Skin of body (tissue), 2 donors: ENCODE measurements around the gene ASIC5. TPM values are rescaled to one million over a fixed set of nuclear protein-coding genes. Genes with fewer than 3 reads are reported as not detected.
"Not testable (repeated sequence)": the region's sequence is repeated elsewhere in the genome, so short reads cannot be mapped to it uniquely, and the experiment has no call there.

ENCODE experiments used
- DNase-seq: peaks from one replicate; lab custom pipeline; 2025; lab: John Stamatoyannopoulos, UW
- total RNA-seq: library from RNA; depleted of rRNA; stranded (reverse); fragments of >200 nt; gene quantifications from one replicate; pipeline ENCODE4 v1.2.3, GENCODE V29; 2014

ASIC5 gene
- total RNA-seq, 1 donor from 2014 or later: not detected

- DNase-seq: no peak
These were observed 63.7 kb downstream of the ASIC5 start for GRCh38 chr4:155802190-155802959.

- DNase-seq: no peak
These were observed 65.3 kb downstream of the ASIC5 start for GRCh38 chr4:155800685-155801343.

- no peak for DNase-seq
These were observed 66.3 kb downstream of the ASIC5 start for GRCh38 chr4:155799794-155800123.

GRCh38 chr4:155799116-155799793 lies 66.8 kb downstream of the ASIC5 start:
- no peak for DNase-seq

GRCh38 chr4:155797581-155797980 lies 68.5 kb downstream of the ASIC5 start:
- not testable (repeated sequence) for DNase-seq

- DNase-seq: no peak
These were observed 70.1 kb downstream of the ASIC5 start for GRCh38 chr4:155795991-155796390.

GRCh38 chr4:155794589-155795236 lies 71.4 kb downstream of the ASIC5 start:
- DNase-seq: no peak

GRCh38 chr4:155789982-155790381 lies 76.1 kb downstream of the ASIC5 start:
- no peak for DNase-seq

GRCh38 chr4:155789391-155789790 lies 76.7 kb downstream of the ASIC5 start:
- no peak for DNase-seq

GRCh38 chr4:155787113-155787710 lies 78.9 kb downstream of the ASIC5 start:
- DNase-seq: peak; percentile 44

- no peak for DNase-seq
These were observed 80.2 kb downstream of the ASIC5 start for GRCh38 chr4:155785828-155786227.

GRCh38 chr4:155784637-155785036 lies 81.4 kb downstream of the ASIC5 start:
- DNase-seq: no peak

- no peak for DNase-seq
These were observed 84.7 kb downstream of the ASIC5 start for GRCh38 chr4:155781249-155781831.

GRCh38 chr4:155780775-155781174 lies 85.3 kb downstream of the ASIC5 start:
- DNase-seq: no peak

Other genes starting within 250 kb of the ASIC5 start
- 15.1 TPM for gene GUCY1A1, start 199.4 kb downstream of the ASIC5 start, total RNA-seq
- 12.6 TPM for gene GUCY1B1, start 107.3 kb downstream of the ASIC5 start, total RNA-seq
- gene TDO2, start 37.4 kb upstream of the ASIC5 start, total RNA-seq: 0.59 TPM
- gene CTSO, start 87.6 kb upstream of the ASIC5 start, total RNA-seq: 19.6 TPM